Measurements from ENCODE around the gene CPAMD8. TPM values are rescaled to one million over a fixed set of nuclear protein-coding genes. Genes with fewer than 3 reads are reported as not detected.

Gene CPAMD8
- total RNA-seq, 1 donor from 2014 or later = 5.3 TPM

GRCh38 chr19:16882146-16882545, 144.5 kb downstream of the CPAMD8 start:
- DNase-seq (ENCODE audit: low read depth) = no peak
- Histone ChIP-seq H3K4me3 (ENCODE audit: low read depth, low read length) (no peak overlapping the region), H3K27me3 (ENCODE audit: control insufficient read depth, insufficient read depth, low read length) (no peaks in the 10 kb centered on the region), H3K36me3 (ENCODE audit: control insufficient read depth, insufficient read depth, low read length) (peaks cover 1% of the 10 kb centered on the region)
- TF ChIP-seq, protein P1, sequence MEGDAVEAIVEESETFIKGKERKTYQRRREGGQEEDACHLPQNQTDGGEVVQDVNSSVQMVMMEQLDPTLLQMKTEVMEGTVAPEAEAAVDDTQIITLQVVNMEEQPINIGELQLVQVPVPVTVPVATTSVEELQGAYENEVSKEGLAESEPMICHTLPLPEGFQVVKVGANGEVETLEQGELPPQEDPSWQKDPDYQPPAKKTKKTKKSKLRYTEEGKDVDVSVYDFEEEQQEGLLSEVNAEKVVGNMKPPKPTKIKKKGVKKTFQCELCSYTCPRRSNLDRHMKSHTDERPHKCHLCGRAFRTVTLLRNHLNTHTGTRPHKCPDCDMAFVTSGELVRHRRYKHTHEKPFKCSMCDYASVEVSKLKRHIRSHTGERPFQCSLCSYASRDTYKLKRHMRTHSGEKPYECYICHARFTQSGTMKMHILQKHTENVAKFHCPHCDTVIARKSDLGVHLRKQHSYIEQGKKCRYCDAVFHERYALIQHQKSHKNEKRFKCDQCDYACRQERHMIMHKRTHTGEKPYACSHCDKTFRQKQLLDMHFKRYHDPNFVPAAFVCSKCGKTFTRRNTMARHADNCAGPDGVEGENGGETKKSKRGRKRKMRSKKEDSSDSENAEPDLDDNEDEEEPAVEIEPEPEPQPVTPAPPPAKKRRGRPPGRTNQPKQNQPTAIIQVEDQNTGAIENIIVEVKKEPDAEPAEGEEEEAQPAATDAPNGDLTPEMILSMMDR (IDR thresholded peaks at IDR 0.05; ENCODE audit: insufficient read depth, low read length, poor library complexity, severe bottlenecking) = no peak

- DNase-seq (ENCODE audit: low read depth) = no peak
- Histone ChIP-seq H3K27me3 (ENCODE audit: control insufficient read depth, insufficient read depth, low read length) (no peaks in the 10 kb centered on the region), H3K36me3 (ENCODE audit: control insufficient read depth, insufficient read depth, low read length) (peaks cover 1% of the 10 kb centered on the region), H3K4me3 (ENCODE audit: low read depth, low read length) (no peak overlapping the region)
- TF ChIP-seq, protein P1 (IDR thresholded peaks at IDR 0.05; ENCODE audit: insufficient read depth, low read length, poor library complexity, severe bottlenecking) = no peak
Measured at GRCh38 chr19:16880884-16881554, 145.6 kb downstream of the CPAMD8 start.

DNA sequence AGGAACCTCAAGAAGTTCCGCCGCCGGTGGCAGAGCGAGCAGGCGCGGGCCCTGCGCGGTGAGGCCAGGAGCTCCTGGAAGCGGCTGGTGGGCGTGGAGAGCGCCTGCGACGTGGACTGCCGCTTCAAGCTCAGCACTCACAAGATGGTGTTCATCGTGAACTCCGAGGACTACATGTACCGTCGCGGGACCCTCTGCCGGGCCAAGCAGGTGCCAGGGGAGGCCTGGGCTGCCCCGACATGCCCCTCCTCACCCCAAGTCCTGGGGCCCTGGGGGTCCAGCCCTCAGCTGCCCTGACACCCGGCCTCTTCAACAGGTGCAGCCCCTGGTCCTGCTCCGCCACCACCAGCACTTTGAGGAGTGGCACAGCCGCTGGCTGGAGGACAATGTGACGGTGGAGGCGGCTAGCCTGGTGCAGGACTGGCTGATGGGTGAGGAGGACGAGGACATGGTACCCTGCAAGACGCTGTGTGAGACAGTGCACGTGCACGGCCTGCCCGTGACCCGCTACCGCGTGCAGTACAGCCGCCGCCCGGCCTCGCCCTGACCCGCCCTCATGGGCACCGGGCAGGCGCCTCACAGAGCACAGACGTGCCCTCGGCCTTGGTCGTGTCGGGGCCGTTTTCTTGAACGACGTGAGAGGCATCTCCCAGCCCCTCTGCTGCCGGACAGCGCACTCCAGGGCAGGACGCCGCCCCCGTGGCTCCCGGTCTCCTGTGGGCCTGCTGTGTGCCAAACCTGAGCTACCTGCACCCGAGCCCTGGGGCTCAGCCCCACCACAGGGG, 148.2 kb downstream of the CPAMD8 start:
- Histone ChIP-seq H3K4me3 (ENCODE audit: low read depth, low read length) (no peak overlapping the region), H3K36me3 (ENCODE audit: control insufficient read depth, insufficient read depth, low read length) (peaks cover 1% of the 10 kb centered on the region), H3K27me3 (ENCODE audit: control insufficient read depth, insufficient read depth, low read length) (no peaks in the 10 kb centered on the region)
- DNase-seq (ENCODE audit: low read depth) = no peak
- TF ChIP-seq, protein P1 (IDR thresholded peaks at IDR 0.05; ENCODE audit: insufficient read depth, low read length, poor library complexity, severe bottlenecking) = no peak

DNA sequence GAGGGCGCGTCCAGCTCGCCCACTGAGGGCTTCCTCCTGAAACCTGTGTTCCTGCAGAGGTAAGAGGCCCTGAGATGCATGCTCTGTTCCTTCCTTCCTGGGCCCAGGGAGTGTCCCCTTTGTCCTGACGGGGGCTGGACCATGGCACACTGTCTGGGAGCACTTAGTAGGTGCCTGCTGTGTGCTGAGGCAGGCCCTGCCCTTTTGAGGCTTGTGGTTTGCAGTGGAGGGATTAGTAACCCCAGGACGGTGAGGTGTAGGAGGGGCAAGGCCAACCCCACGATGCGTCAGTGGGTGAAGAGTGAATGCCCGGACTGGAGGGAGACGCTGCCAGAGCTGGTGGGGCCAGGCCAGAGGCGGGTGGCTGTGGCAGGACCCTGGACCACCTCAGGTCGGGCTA, 149.0 kb downstream of the CPAMD8 start:
- Histone ChIP-seq H3K4me3 (ENCODE audit: low read depth, low read length) (no peak overlapping the region), H3K27me3 (ENCODE audit: control insufficient read depth, insufficient read depth, low read length) (no peaks in the 10 kb centered on the region), H3K36me3 (ENCODE audit: control insufficient read depth, insufficient read depth, low read length) (peaks cover 1% of the 10 kb centered on the region)
- TF ChIP-seq, protein P1 (IDR thresholded peaks at IDR 0.05; ENCODE audit: insufficient read depth, low read length, poor library complexity, severe bottlenecking) = no peak
- no peak for DNase-seq (ENCODE audit: low read depth)

DNA sequence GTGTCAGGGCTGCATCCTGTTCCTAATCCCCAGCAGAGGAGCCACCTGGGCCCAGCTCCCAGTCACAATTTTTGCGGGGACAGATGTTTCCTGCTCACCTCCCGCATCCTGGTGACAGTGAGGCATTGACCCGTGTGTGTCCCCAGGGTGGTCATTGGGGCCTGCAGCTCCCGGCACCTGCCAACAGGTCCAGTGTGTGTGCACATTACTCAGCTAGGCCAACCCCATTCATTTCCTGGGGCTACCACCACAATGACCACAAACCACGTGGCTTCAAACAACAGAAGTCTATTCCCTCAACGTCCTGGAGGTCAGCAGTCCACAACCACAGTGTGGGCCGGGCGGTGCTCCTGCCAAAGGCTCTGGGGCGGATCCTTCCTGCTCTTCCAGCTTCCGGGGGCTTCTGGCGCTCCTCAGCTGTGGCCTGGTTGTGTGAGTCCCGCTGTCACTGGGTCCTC, 149.7 kb downstream of the CPAMD8 start:
- Histone ChIP-seq H3K36me3 (ENCODE audit: control insufficient read depth, insufficient read depth, low read length) (peaks cover 1% of the 10 kb centered on the region), H3K27me3 (ENCODE audit: control insufficient read depth, insufficient read depth, low read length) (no peaks in the 10 kb centered on the region), H3K4me3 (ENCODE audit: low read depth, low read length) (no peak overlapping the region)
- DNase-seq (ENCODE audit: low read depth) = no peak
- TF ChIP-seq, protein P1 (IDR thresholded peaks at IDR 0.05; ENCODE audit: insufficient read depth, low read length, poor library complexity, severe bottlenecking) = no peak

Data from kidney epithelial cell (primary cell).